Upper lobe of left lung (tissue), 4 donors: Measurements from ENCODE around the gene ADAM12.

Experiments
- POLR2A ChIP-seq, 4 donors: fragments of 450-650 bp; IDR thresholded peaks; one replicate each; pipeline ENCODE4 v1.5.1; 2016 to 2017; ENCODE audit warnings: antibody characterized with exemption in 4 of 4, mild to moderate bottlenecking in 2 of 4
- TF ChIP-seq, protein P1 (sequence below), 6 experiments: fragments of 450-650 bp in 4 of 6; fragments of 200-600 bp in 2 of 6; sonication (generic) in 2 of 6; IDR thresholded peaks; one replicate each; pipeline ENCODE4 v1.5.1; 2016 to 2019; ENCODE audit warnings: antibody characterized with exemption in 6 of 6

GRCh38 chr10:126118476-126118875 lies 269.8 kb downstream of the ADAM12 start:
- TF ChIP-seq, protein P1, sequence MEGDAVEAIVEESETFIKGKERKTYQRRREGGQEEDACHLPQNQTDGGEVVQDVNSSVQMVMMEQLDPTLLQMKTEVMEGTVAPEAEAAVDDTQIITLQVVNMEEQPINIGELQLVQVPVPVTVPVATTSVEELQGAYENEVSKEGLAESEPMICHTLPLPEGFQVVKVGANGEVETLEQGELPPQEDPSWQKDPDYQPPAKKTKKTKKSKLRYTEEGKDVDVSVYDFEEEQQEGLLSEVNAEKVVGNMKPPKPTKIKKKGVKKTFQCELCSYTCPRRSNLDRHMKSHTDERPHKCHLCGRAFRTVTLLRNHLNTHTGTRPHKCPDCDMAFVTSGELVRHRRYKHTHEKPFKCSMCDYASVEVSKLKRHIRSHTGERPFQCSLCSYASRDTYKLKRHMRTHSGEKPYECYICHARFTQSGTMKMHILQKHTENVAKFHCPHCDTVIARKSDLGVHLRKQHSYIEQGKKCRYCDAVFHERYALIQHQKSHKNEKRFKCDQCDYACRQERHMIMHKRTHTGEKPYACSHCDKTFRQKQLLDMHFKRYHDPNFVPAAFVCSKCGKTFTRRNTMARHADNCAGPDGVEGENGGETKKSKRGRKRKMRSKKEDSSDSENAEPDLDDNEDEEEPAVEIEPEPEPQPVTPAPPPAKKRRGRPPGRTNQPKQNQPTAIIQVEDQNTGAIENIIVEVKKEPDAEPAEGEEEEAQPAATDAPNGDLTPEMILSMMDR (IDR thresholded peaks at IDR 0.05) = no peak
- no peak for TF ChIP-seq POLR2A (IDR thresholded peaks at IDR 0.05)
